HG02610 (cell line): ENCODE data around the gene THOC2.
"Not testable (repeated sequence)": the region's sequence is repeated elsewhere in the genome, so short reads cannot be mapped to it uniquely, and the experiment has no call there.

Experiments
- ATAC-seq: cut with Tn5 transposase; IDR thresholded peaks from one replicate; pipeline ENCODE4 v1.9.1; 2021; ENCODE audit warnings: mild to moderate bottlenecking, moderate library complexity; ENCODE audit not compliant: unreplicated experiment

The THOC2 gene

GRCh38 chrX:123679733-123680460, 53.0 kb downstream of the THOC2 start:
- ATAC-seq: not testable (repeated sequence)

GRCh38 chrX:123675154-123675553, 57.7 kb downstream of the THOC2 start:
- no peak for ATAC-seq

- ATAC-seq: no peak
Observed at GRCh38 chrX:123673813-123674212, 59.0 kb downstream of the THOC2 start.

- no peak for ATAC-seq
Observed at GRCh38 chrX:123665197-123665596, 67.7 kb downstream of the THOC2 start.

- not testable (repeated sequence) for ATAC-seq
Observed at GRCh38 chrX:123664467-123665167, 68.2 kb downstream of the THOC2 start.

- ATAC-seq: not testable (repeated sequence)
Observed at GRCh38 chrX:123663720-123664119, 69.1 kb downstream of the THOC2 start.

- ATAC-seq: not testable (repeated sequence)
Observed at GRCh38 chrX:123656507-123656906, 76.3 kb downstream of the THOC2 start.

- ATAC-seq: not testable (repeated sequence)
Observed at GRCh38 chrX:123648811-123649181, 84.1 kb downstream of the THOC2 start.

- ATAC-seq: peak; percentile 79
Observed at GRCh38 chrX:123648028-123648810, 84.6 kb downstream of the THOC2 start.

- ATAC-seq: no peak
Observed at GRCh38 chrX:123647244-123647643, 85.6 kb downstream of the THOC2 start.

GRCh38 chrX:123629502-123629901, 103.3 kb downstream of the THOC2 start:
- no peak for ATAC-seq

- peak; percentile 69 for ATAC-seq
Observed at GRCh38 chrX:123626962-123627361, 105.9 kb downstream of the THOC2 start.

- ATAC-seq: no peak
Observed at GRCh38 chrX:123625952-123626351, 106.9 kb downstream of the THOC2 start.

GRCh38 chrX:123625477-123625876, 107.4 kb downstream of the THOC2 start:
- no peak for ATAC-seq

GRCh38 chrX:123617007-123617406, 115.8 kb downstream of the THOC2 start:
- no peak for ATAC-seq

- no peak for ATAC-seq
Observed at GRCh38 chrX:123610915-123611314, 121.9 kb downstream of the THOC2 start.

- ATAC-seq: no peak
Observed at GRCh38 chrX:123607806-123608205, 125.0 kb downstream of the THOC2 start.

- no peak for ATAC-seq
Observed at GRCh38 chrX:123607270-123607669, 125.6 kb downstream of the THOC2 start.

GRCh38 chrX:123603491-123603890, 129.4 kb downstream of the THOC2 start:
- ATAC-seq: no peak

- no peak for ATAC-seq
Observed at GRCh38 chrX:123601437-123601836, 131.4 kb downstream of the THOC2 start.

- ATAC-seq: no peak
Observed at GRCh38 chrX:123600181-123600580, 132.7 kb downstream of the THOC2 start.
